Activated T-helper 9 cell treated with anti-CD3 and anti-CD28 coated beads, Interleukin-2, amount 50 U/mL, for 16 hours (primary cell): Measurements from ENCODE around the gene GDF15.

Experiments used
- DNase-seq: peaks from one replicate; pipeline ENCODE4 v3.0.0-alpha.2; 2020; ENCODE audit warnings: low read depth

GDF15 gene

DNA sequence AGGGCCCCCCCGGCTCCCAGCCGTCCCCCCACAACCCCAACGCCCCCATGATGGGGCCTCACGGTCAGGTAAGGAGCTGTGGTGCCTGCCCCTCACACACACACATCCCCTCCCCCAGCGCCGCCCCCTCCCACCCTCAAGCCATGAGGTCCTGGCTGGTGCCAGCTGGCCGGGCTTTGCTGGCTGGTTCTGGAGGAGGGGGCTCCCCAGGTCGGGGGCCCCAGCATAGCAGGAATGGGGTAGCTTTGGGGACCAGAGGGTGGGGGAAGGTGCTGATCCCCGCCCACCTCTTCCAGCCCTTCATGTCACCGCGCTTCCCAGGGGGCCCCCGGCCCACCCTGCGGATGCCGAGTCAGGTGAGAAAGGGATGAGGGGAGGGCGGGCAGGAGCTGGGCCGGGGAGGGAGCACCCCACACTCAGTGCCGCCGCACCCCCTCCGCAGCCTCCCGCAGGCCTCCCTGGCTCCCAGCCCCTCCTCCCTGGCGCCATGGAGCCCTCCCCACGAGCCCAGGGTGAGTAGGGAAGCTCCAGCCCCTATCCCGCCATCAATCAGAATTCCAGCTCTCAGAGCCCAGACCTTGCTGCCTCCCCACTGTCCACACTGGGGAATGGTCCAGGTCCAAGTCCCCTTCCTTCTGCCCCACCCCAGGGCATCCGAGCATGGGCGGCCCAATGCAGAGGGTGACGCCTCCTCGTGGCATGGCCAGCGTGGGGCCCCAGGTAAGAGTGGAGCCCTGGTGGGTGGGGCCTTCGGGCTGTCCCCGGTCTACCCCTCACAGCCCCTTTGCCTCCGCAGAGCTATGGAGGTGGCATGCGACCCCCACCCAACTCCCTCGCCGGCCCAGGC is 45.6 kb downstream of the GDF15 start:
- DNase-seq = no peak

DNA sequence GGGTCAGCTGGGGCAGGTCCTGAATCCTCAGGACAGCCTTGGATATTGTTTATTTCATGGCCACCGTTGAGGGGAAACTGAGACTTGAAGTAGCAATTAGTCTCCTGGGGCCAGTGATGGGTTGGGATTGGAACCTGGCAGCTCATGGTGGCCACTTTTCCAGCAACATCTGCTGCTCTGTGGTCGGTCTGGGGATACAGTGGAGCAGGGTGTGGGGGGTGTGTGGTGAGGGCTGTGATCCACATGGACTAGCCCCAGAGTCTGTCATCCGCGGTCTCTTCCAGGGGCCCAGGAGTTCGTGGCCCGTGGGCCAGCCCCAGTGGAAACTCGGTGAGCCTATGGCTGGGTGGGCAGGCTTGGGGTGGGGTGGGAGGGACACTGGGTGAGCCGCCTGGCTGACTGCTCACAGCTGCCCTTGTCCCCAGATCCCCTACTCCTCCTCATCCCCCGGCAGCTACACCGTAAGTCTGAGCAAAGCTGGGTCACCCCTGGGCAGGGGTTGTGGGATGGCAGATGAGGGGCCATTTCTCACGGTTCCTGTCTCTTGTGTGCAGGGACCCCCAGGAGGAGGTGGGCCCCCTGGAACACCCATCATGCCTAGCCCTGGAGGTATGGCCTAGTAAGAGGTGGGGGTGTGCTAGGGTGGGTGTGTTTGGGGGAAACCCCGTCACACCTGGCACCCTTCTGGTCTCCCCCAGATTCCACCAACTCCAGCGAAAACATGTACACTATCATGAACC is 46.5 kb downstream of the GDF15 start:
- DNase-seq = no peak

DNA sequence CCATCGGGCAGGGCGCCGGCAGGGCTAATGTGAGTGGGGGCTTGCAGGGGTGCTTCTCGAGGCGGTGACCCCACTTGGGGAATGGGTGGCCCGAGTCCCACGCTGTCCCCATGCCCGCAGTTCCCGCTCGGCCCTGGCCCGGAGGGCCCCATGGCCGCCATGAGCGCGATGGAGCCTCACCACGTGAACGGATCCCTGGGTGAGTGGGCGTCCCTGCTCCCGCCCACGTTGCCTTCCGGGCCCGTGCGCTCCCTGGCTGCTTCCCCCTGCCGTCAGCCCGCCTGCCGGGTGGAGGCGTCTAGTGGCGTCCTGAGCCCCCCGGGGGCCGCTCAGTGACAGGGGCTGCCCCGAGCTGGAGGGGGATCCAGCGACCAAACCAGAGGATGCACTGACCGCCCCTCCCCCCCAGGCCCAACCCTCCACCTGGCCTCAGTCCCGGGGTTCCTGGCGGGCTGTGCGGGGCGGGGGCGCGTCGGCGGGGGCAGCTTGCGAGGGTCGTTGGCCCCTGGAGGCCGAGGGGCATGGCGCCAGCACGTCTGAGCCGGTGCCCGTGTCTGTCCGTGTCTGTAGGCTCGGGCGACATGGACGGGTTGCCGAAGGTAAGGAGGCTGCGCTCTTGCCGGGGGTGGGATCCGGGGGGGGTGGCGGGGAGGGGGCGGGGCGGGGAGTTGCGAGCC is 47.2 kb downstream of the GDF15 start:
- no peak for DNase-seq

DNA sequence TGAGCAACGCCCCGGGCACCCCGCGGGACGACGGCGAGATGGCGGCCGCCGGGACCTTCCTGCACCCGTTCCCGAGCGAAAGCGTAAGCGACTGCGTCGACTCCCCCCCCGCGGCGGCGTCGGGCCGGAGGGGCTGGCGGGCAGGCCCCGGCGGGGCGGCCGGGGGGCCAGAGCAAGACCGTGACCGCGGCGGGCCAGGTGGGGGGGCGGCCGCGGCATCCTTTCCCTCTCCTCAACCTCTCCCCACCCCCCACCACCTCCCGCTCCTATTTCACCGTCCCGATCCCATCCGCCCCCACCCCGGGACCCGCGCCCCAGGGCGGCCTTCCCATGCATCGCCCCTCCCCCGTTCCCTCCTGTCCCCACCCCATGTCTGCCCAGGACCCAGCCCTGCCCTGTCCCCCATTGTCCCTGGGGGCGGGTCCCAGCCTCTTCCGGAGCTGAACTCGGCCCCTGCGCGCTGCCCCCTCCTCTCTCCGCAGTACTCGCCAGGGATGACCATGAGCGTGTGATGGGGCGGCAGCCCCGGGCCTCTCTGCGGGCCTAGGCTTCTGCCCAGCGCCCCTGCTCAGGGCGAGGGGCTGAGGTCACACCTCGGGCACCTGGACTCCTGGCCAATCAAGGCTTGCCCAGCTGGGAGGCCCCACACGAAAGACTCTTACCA is 47.9 kb downstream of the GDF15 start:
- DNase-seq = no peak

DNA sequence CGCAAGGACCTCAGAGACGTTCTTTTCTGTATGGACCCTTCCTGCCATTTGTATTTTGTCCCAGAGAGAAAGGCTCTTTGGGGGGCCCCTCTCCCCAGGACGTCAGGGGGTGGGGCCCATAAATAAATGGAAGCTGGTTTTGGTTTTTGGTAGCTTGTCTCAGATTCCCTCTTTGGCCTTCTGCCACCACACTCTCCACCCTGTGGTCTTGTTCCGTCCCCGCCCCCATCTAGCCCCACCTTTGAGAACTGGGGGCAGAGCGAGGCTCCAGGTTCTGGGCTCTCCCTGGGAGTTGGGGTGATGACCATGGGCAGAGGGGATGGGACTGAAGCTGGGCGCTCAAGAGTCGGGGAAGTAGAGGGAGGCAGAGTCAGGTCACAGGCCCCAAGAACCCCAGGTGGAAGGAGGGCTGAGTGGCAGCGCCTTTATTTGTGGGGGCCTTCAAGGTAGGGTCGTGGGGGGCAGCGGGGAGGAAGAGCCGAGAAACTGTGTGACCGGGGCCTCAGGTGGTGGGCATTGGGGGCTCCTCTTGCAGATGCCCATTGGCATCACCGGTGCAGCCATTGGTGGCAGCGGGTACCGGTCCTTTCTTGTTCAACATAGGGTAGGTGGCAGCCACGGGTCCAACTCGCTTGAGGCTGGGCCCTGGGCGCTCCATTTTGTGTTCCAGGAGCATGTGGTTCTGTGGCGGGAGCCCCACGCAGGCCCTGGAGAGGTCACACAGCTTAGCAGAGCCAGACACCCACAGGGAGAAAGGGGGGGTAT is 48.6 kb downstream of the GDF15 start:
- DNase-seq = no peak

DNA sequence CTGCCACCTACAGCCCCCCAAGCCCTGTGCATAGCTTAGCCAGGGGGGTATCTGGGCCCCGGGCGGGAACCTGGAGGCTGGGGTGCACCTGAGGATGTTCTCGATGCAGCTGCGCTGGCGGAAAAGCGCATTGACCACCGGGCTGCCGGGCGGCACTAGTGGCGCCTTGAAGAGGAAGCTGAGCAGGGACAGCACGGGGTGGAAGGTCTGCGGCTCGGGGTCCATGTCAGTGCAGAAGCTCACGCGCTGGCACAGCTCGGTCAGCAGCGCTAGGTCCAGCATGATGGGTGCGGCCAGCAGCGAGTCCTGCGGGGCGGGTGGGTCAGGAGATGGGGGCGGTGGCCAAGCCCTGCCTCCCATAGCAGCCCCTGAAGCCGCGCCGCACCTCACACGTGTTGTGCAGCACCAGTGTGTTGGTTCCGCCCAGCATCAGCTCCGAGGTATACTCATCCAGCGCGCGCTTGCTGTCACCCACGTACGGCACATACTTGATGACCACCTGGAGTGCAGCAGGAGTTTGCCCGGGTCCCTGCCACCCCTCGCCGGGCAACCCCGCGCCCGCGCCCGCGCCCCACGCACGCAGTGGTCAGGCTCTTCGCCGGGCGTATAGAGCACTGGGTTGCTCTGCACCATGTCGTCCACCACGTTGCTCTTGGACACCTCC is 49.4 kb downstream of the GDF15 start:
- no peak for DNase-seq

DNA sequence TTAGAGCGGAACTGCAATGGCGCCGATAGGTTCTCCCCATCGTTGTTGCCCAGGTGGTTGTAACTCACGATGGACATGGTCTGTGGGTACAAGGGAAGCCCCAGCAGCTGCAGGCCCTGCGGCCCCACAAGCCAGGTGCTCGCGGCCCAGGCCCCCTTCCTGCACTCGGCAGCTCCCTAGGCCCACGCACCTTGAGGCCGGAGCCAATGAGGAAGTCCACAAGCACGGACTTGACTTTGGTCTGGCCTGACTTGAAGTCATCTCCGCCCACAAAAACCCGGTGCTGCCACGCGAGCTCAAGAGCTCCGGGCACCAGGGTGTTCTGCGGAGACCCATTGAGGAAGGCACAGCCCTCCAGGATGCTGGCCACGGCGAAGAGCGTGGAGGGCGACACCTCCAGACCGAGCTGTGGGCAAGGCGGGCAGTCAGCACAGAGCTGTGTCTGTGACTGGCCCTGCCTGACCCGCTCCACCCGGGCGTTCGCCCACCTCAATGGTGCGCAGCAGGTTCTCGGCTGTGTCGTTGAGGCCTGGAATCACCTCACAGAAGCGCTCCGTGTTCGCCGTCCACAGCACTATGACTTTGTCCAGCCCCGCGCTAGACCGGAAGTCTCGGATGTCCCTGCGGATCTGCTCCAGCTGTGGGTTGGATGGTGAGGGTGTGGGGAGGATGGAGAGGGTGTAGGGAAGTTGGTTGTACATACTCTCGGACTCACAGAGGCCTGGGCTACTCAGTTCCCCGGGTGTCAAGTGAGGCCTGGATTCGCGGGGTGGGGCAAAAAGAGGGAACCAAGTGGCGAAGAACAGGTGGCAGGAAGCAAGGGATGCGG is 50.1 kb downstream of the GDF15 start:
- DNase-seq = no peak

DNA sequence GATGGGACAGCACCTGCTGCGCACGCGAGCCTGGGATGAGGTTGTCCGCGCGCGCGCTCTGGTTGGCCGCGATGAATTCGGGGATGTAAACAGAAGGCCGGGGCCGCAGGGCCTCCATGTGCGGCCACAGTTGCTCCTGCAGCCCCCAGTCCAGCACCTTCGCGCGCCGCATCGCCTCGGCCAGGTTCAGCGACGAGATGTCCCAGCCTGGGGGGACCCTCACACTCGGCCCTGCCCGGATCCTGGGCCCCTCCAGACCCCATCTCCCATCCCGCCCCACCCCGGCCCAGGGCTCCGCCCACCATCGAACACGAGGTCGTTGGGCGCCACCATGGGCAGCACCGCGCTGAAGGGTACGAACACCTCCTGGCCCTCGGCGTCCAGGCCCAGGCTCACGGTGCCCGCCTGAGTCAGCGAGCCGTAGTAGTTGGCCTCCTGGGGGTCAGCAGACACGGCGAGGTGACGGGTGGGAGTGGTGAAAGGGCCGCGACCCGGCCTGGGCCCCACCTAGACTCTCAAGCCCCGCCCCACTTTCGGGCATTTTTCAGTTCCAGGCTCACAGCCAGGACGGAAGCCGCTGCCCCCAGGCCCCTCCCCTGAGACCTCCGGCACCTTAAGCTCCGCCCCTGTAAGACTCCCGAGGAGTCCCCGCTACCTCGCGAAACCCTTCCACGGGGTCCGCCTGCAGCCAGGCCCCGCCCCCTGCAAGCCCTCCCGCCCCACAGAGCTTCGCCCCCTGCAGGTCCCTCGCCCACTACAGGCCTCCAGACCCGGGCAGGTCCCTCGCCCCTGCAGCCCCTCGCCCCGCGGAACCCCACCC is 50.9 kb downstream of the GDF15 start:
- DNase-seq = peak; percentile 58

DNA sequence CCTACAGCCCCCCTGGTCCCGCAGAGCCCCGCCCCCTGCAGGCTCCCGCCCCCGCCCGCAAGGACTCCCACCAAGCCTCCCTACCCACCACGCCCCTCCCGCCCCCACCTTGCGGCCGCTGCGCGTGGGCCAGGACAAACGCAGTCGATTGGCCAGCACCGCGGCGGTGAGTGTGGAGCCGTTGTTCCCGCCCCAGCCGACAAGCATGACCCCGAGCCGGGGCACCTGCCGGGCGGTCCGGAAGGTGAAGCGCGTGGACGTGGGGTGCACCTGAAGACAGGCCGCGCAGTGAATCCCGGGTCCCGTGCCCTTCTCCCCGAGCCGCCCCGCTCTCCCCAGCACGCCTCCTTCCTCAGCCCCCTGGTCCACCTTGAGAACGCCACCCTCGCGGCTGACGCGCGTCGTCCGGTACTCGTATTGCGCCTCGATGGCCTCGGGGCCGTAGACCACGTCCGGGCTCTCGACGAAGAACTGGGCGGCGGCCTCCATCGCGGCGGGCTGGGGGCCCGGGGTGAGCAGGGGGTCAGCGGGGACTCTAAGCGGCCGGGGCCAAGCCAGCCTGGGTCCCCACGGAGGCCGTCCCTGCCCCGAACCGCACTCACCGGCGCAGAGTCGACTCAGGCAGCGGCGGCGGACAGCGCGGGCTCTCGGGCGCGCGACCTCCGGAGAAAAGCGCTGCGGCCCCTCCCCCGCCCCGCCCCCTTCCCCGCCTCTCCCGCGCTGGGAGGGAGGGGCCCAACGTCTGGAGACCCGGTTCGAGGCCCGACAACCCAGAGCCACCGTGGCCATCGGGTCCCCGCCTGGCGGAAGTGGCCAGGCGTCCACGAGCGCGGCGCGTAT is 51.8 kb downstream of the GDF15 start, which contains the start of gene ISYNA1:
ISYNA1 (minus strand) TSS at position 643 of the 840 bp plus-strand sequence; CDS start at position 489, 154 bp downstream.
- DNase-seq = peak; percentile 43

DNA sequence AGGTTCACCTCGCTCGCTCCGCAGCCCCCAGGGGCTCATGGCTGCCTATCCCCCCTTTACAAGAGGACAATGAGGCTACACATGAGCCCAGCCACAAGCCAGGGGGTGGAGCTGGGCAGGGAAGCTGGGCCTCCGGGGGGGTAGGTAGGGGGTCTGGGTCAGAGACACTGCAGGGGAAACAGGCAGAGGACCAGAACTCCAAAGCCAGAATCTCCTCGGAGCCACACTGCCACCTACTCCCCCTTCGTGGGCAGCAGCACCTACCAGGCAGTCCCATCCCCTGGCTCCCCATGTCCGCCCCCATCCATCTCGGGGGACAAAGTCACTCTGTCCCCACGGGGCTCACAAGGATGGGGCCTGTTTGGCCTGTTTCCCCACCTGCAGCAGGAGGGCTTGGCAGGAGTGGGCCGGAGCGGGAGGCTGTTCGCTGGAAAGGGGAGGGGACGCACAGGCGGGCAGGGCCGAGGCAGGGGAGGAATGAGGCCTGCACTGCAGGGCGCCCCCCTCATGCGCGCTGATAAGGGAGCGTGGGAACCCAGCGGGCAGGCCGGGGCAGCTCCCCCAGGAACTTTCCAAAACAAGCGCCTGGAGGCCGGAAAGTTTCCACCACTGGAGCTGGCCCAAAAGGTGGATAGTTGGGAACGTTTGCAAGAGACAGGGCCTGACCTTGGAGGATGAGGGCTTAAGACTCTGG is 52.5 kb downstream of the GDF15 start:
- no peak for DNase-seq
